ENCODE measurements around the gene CCR5. TPM values are rescaled to one million over a fixed set of nuclear protein-coding genes. Genes with fewer than 3 reads are reported as not detected.

CCR5 gene
- total RNA-seq, 1 experiment from 2014 or later = not detected

DNA sequence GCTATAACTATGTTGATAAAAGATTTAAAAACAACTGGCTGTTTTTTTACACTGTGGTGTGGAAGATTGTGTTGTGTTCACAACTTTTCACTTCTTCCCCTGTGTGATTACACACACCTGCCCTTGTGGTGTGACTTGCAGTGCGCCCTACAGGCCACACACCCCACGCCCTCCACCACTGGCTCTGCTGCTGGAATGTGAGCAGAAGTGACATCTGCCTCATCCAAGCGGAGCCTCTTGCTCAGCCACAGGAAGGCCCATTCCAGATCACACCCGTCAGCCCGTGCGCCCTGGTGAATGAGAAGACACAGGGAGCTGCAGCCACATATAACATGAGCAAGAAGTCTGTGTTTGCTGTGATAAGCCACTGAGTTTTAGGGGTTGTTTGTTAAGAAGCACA, 9.8 kb upstream of the CCR5 start:
- no peak for DNase-seq (ENCODE audit: low read depth, low spot score)
- Histone ChIP-seq H3K27ac (ENCODE audit: low read length) (no peak overlapping the region), H3K4me1 (ENCODE audit: control insufficient read depth, insufficient read depth, low read length) (no peaks in the 10 kb centered on the region; the same call in 1 of the 2 replicates), H3K36me3 (ENCODE audit: control insufficient read depth, insufficient read depth, low read length) (no peaks in the 10 kb centered on the region), H3K27me3 (ENCODE audit: control insufficient read depth, insufficient read depth, low read length) (peaks cover 7% of the 10 kb centered on the region), H3K4me3 (ENCODE audit: low read depth in 2 of 2, low read length in 2 of 2) (no peak overlapping the region), H3K9me3 (ENCODE audit: control insufficient read depth, insufficient read depth, low read depth, low read length) (no peaks in the 10 kb centered on the region)
- no peak for ATAC-seq
- in situ Hi-C loops (cut with HindIII; ENCODE audit: low pct_unique_long_range_greater_than_20kb, low sequenced_read_pairs) = no loop called here
- intact Hi-C loops (cut with micrococcal nuclease; ENCODE audit: unreplicated experiment) = no loop called here
- TF ChIP-seq POLR2AphosphoS5 (IDR thresholded peaks at IDR 0.05; ENCODE audit: low read depth, low read length) (no peak), TCF7L2 (IDR thresholded peaks at IDR 0.05; ENCODE audit: low read depth, low read length) (no peak), SIN3A (IDR thresholded peaks at IDR 0.05; ENCODE audit: borderline replicate concordance, insufficient read depth, low read depth, low read length) (no peak)
- TF ChIP-seq, protein P1, sequence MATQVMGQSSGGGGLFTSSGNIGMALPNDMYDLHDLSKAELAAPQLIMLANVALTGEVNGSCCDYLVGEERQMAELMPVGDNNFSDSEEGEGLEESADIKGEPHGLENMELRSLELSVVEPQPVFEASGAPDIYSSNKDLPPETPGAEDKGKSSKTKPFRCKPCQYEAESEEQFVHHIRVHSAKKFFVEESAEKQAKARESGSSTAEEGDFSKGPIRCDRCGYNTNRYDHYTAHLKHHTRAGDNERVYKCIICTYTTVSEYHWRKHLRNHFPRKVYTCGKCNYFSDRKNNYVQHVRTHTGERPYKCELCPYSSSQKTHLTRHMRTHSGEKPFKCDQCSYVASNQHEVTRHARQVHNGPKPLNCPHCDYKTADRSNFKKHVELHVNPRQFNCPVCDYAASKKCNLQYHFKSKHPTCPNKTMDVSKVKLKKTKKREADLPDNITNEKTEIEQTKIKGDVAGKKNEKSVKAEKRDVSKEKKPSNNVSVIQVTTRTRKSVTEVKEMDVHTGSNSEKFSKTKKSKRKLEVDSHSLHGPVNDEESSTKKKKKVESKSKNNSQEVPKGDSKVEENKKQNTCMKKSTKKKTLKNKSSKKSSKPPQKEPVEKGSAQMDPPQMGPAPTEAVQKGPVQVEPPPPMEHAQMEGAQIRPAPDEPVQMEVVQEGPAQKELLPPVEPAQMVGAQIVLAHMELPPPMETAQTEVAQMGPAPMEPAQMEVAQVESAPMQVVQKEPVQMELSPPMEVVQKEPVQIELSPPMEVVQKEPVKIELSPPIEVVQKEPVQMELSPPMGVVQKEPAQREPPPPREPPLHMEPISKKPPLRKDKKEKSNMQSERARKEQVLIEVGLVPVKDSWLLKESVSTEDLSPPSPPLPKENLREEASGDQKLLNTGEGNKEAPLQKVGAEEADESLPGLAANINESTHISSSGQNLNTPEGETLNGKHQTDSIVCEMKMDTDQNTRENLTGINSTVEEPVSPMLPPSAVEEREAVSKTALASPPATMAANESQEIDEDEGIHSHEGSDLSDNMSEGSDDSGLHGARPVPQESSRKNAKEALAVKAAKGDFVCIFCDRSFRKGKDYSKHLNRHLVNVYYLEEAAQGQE (IDR thresholded peaks at IDR 0.05; ENCODE audit: insufficient read depth in 1 of 2, low read depth in 2 of 2, low read length in 1 of 2) = no peak
- TF ChIP-seq, protein P2, sequence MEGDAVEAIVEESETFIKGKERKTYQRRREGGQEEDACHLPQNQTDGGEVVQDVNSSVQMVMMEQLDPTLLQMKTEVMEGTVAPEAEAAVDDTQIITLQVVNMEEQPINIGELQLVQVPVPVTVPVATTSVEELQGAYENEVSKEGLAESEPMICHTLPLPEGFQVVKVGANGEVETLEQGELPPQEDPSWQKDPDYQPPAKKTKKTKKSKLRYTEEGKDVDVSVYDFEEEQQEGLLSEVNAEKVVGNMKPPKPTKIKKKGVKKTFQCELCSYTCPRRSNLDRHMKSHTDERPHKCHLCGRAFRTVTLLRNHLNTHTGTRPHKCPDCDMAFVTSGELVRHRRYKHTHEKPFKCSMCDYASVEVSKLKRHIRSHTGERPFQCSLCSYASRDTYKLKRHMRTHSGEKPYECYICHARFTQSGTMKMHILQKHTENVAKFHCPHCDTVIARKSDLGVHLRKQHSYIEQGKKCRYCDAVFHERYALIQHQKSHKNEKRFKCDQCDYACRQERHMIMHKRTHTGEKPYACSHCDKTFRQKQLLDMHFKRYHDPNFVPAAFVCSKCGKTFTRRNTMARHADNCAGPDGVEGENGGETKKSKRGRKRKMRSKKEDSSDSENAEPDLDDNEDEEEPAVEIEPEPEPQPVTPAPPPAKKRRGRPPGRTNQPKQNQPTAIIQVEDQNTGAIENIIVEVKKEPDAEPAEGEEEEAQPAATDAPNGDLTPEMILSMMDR (IDR thresholded peaks at IDR 0.05) = no peak
- CTCF ChIA-PET = no interaction called here
- POLR2A ChIA-PET = no interaction called here
- BruUV-seq (replicated peaks) = no TSS peak

DNA sequence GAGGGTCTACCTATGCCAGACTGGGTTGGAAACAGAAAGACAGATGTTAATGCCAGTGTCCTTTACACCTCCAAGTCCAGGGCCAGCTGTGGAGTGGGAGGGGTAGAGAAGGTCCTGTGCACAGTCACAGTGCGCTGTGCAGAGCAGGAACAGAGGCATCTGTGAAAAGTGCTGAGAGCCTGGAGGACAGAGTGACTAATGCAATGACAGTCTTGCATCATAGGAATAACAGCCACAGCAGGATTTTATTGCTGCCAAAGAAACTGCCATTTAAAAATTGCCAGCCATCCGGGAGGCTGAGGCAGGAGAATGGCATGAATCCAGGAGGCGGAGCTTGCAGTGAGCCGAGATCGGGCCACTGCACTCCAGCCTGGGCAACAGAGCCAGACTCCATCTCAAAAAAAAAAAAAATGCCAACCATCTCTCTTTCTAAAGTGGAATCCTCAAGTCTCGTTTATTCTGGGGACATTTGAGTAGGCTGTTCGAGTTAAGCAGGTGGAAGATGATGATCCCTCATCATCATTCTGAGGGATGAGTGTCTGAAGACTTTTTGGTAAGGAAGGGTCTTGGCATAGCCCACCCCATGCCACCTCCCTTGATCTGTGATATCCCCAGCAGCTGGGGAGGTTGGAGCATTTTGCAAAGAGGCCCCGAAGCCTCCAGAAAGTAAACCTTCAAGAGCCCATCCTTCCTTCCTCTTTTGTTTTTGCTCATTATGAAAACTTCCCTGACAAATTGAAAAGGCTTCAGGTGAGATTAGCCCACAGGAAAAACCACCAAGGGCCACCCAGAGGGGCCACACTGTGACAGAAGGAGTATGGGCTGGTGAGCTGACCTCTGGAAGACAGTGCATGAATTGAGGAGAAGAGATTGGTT, 9.1 kb upstream of the CCR5 start:
- H3K4me3 ChIP-seq (ENCODE audit: low read depth in 2 of 2, low read length in 2 of 2) = no peak overlapping the region
- DNase-seq (ENCODE audit: low read depth, low spot score) = no peak
- in situ Hi-C loops (cut with HindIII; ENCODE audit: low pct_unique_long_range_greater_than_20kb, low sequenced_read_pairs) = no loop called here
- ATAC-seq = no peak
- no TSS peak for BruUV-seq (replicated peaks)
- no peaks in the 10 kb centered on the region for H3K9me3 ChIP-seq (ENCODE audit: control insufficient read depth, insufficient read depth, low read depth, low read length)
- H3K27ac ChIP-seq (ENCODE audit: low read length) = no peak overlapping the region
- POLR2A ChIA-PET = no interaction called here
- CTCF ChIA-PET = no interaction called here
- intact Hi-C loops (cut with micrococcal nuclease; ENCODE audit: unreplicated experiment) = no loop called here
- no peaks in the 10 kb centered on the region; the same call in 1 of the 2 replicates for H3K4me1 ChIP-seq (ENCODE audit: control insufficient read depth, insufficient read depth, low read length)
- H3K36me3 ChIP-seq (ENCODE audit: control insufficient read depth, insufficient read depth, low read length) = no peaks in the 10 kb centered on the region
- no peak for TF ChIP-seq SIN3A (IDR thresholded peaks at IDR 0.05; ENCODE audit: borderline replicate concordance, insufficient read depth, low read depth, low read length)
- TF ChIP-seq, protein P1 (IDR thresholded peaks at IDR 0.05; ENCODE audit: insufficient read depth in 1 of 2, low read depth in 2 of 2, low read length in 1 of 2) = no peak
- TF ChIP-seq POLR2AphosphoS5 (IDR thresholded peaks at IDR 0.05; ENCODE audit: low read depth, low read length) = no peak
- peaks cover 4% of the 10 kb centered on the region for H3K27me3 ChIP-seq (ENCODE audit: control insufficient read depth, insufficient read depth, low read length)

Measured in Panc1 (cell line).